GM12892 (cell line): ENCODE data around the gene HIVEP3.

Source experiments
- DNase-seq: peaks from one replicate; pipeline ENCODE4 v3.0.0; 2011; ENCODE audit not compliant: insufficient read length
- FAIRE-seq: peaks from 2 replicates; lab custom pipeline; 2011; peaks lifted over from hg19 to GRCh38; lab: Jason Lieb, UNC
- POLR2A ChIP-seq: IDR thresholded peaks from 2 replicates; pipeline ENCODE4 v1.6.1; 2011; ENCODE audit warnings: low read depth, low read length, control low read depth
- POLR2AphosphoS5 ChIP-seq: IDR thresholded peaks from 2 replicates; pipeline ENCODE4 v1.6.1; 2011; ENCODE audit warnings: low read depth, low read length, control low read depth
- TAF1 ChIP-seq: IDR thresholded peaks from 2 replicates; pipeline ENCODE4 v1.6.1; 2011; ENCODE audit warnings: low read depth, mild to moderate bottlenecking, control low read depth, low read length, borderline replicate concordance

Gene HIVEP3

GRCh38 chr1:41738006-41738405 lies 180.7 kb downstream of the HIVEP3 start:
- no peak for DNase-seq
- FAIRE-seq: no peak
- TF ChIP-seq POLR2A (no peak), TAF1 (no peak), POLR2AphosphoS5 (no peak)

GRCh38 chr1:41735631-41736260 lies 183.0 kb downstream of the HIVEP3 start:
- no peak for FAIRE-seq
- DNase-seq: no peak
- no peak for TF ChIP-seq POLR2AphosphoS5
- no peak for TF ChIP-seq TAF1
- no peak for TF ChIP-seq POLR2A

GRCh38 chr1:41735139-41735538 lies 183.6 kb downstream of the HIVEP3 start:
- no peak for FAIRE-seq
- TF ChIP-seq POLR2A (no peak), TAF1 (no peak), POLR2AphosphoS5 (no peak)
- no peak for DNase-seq

GRCh38 chr1:41734201-41734970 lies 184.3 kb downstream of the HIVEP3 start:
- FAIRE-seq (no peak), DNase-seq (no peak)
- no peak for TF ChIP-seq TAF1
- TF ChIP-seq POLR2AphosphoS5: no peak
- TF ChIP-seq POLR2A: no peak

GRCh38 chr1:41733725-41734124 lies 185.0 kb downstream of the HIVEP3 start:
- TF ChIP-seq POLR2AphosphoS5: no peak
- DNase-seq (no peak), FAIRE-seq (no peak)

GRCh38 chr1:41733021-41733420 lies 185.7 kb downstream of the HIVEP3 start:
- no peak for DNase-seq
- FAIRE-seq: no peak
- TF ChIP-seq POLR2A (no peak), POLR2AphosphoS5 (no peak), TAF1 (no peak)

GRCh38 chr1:41731516-41732030 lies 187.1 kb downstream of the HIVEP3 start:
- DNase-seq (no peak), FAIRE-seq (no peak)
- TF ChIP-seq POLR2AphosphoS5: no peak
- TF ChIP-seq TAF1: no peak
- TF ChIP-seq POLR2A: no peak

- TF ChIP-seq POLR2AphosphoS5 (no peak), POLR2A (no peak)
- FAIRE-seq (no peak), DNase-seq (no peak)
Observed at GRCh38 chr1:41730806-41731205, 187.9 kb downstream of the HIVEP3 start.

- TF ChIP-seq POLR2A (peak; percentile 43; the same call in 1 of the 2 replicates), POLR2AphosphoS5 (peak; percentile 69; the same call in 1 of the 2 replicates), TAF1 (no peak)
- DNase-seq (peak; percentile 89), FAIRE-seq (peak; percentile 100)
Observed at GRCh38 chr1:41728403-41729202, 190.1 kb downstream of the HIVEP3 start.

- DNase-seq (no peak), FAIRE-seq (no peak)
- no peak for TF ChIP-seq POLR2A
Observed at GRCh38 chr1:41727749-41728115, 191.0 kb downstream of the HIVEP3 start.

- DNase-seq (peak; percentile 57), FAIRE-seq (no peak)
- TF ChIP-seq TAF1 (no peak), POLR2A (no peak; the same call in 1 of the 2 replicates), POLR2AphosphoS5 (peak; percentile 21; the same call in 1 of the 2 replicates)
Observed at GRCh38 chr1:41726899-41727748, 191.6 kb downstream of the HIVEP3 start.

- DNase-seq (no peak), FAIRE-seq (peak; percentile 84)
- TF ChIP-seq POLR2AphosphoS5 (no peak), TAF1 (no peak), POLR2A (no peak)
Observed at GRCh38 chr1:41726292-41726691, 192.4 kb downstream of the HIVEP3 start.
